ENCODE measurements around the gene ATXN10.

Gene ATXN10

DNA sequence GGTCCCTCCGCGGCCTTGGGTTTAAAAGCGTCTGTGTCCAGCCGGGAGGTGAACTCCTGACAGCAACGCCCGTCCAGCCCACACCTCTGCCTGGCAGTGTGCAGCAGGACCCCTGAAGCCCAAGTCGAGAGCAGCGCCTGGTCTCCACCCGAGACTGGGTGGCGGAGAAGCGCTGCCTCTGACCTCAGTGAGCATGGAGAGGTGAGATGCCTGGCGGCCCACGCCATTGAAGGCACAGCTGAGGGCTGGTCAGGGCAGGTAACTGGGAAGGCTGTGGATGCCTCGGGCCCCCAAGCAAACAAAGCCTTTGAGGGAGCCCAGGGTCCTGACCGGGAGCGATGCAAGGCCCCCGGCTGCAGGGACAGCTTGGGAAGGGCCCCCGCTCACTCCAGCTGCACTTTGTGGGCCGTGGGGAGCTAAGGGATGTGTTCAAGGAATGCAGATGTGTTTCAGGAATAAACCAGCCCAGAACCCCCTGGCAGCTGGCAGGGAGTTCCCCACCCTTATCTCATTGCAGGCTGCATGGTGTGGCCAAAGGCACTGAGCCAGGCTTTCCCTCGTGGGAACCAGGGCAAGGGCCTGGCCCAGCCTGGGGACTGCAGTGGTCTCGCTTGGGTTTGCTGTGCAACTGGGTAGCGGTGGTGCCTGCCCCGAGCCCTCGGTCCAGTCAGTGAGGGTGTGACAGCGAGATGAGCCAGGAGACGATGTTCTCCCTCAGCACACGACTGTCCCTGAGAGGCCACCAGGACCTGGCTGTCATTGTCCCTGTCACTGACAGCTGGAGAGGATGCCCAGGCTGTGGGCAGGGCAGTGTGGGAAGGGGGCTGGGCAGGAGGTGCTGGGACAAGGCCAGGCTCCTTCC, 212.8 kb downstream of the ATXN10 start:
- no peak for DNase-seq (ENCODE audit: extremely low read depth, low read depth)
- TF ChIP-seq, protein P1, sequence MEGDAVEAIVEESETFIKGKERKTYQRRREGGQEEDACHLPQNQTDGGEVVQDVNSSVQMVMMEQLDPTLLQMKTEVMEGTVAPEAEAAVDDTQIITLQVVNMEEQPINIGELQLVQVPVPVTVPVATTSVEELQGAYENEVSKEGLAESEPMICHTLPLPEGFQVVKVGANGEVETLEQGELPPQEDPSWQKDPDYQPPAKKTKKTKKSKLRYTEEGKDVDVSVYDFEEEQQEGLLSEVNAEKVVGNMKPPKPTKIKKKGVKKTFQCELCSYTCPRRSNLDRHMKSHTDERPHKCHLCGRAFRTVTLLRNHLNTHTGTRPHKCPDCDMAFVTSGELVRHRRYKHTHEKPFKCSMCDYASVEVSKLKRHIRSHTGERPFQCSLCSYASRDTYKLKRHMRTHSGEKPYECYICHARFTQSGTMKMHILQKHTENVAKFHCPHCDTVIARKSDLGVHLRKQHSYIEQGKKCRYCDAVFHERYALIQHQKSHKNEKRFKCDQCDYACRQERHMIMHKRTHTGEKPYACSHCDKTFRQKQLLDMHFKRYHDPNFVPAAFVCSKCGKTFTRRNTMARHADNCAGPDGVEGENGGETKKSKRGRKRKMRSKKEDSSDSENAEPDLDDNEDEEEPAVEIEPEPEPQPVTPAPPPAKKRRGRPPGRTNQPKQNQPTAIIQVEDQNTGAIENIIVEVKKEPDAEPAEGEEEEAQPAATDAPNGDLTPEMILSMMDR (IDR thresholded peaks at IDR 0.05; ENCODE audit: low read depth, low read length) = no peak

DNA sequence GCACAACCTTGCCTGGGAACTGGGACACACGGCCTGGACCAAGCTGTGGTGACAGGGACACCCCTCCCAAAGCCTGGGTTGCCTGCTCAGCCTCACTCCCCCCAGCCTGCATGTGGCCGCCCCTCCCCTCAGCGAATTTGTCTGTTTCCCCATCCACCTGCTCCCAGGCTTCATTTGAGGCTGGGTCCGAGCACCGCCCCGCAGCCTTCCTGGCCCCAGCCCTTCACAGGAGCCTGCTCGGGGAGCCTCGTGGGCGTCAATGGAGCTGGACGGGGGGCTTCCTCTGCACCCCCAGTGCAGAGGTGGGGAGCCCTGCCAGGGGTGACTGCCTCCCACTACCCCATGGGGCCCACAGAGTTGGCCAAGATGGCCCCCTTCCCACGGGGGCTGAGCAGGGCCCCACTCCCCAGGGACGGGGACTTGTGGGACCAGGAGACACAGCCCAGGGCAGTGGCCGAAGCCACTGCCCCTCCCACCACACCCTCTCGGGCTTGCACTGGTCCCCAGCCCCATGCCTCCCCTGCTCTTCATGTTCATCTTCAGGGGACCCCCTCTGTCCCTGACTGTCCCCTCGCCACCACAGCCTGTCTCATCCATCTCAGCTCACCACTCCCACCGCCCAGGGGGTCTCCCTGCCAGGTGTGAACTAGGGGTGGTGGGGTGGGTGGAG, 213.7 kb downstream of the ATXN10 start:
- TF ChIP-seq, protein P1 (IDR thresholded peaks at IDR 0.05; ENCODE audit: low read depth, low read length) = no peak

DNA sequence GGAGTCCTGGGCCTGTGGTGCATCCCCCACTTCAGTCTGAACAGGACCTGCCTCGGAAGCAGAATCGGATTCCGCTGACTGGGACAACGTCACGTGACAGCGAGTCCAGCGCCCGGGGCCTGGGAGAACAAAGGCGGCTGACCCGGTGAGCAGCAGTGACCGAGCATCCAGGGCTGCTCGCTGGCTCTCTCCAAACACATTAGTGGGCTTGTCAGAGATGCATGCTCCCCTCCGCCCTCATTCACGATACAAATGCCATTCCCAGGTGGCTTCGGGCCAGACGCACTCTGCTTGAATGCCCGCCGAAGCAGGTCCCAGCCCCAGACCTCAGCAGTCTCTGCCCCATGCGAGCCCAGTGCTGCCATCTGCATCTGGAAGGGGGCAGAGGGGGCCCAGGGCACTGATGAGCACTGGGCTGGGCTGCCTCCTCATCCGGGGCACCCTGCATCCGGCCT, 214.3 kb downstream of the ATXN10 start:
- TF ChIP-seq, protein P1 (IDR thresholded peaks at IDR 0.05; ENCODE audit: low read depth, low read length) = no peak
- no peak for DNase-seq (ENCODE audit: extremely low read depth, low read depth)

More for the DNA sequence above, 213.7 kb downstream of the ATXN10 start:
- no peak for DNase-seq (ENCODE audit: extremely low read depth, low read depth)

DNA sequence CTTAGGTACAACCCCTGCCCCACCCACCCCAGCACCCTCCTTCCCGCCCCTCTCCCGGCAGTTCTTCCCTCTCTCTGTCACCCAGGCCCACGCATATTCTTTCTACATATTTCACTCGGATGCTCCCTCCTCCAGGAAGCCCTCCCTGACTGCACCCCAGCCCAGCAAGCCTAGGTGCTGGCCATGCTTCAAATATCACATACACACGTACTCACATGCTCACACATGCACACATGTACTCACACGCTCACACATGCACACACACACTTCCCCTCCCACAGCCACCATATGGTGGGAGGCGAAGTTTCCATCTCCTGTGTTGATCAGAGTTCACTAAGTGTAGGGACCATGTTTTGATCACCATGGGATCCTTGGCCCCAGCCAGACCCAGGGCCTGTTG, 214.9 kb downstream of the ATXN10 start:
- TF ChIP-seq, protein P1 (IDR thresholded peaks at IDR 0.05; ENCODE audit: low read depth, low read length) = no peak
- no peak for DNase-seq (ENCODE audit: extremely low read depth, low read depth)

DNA sequence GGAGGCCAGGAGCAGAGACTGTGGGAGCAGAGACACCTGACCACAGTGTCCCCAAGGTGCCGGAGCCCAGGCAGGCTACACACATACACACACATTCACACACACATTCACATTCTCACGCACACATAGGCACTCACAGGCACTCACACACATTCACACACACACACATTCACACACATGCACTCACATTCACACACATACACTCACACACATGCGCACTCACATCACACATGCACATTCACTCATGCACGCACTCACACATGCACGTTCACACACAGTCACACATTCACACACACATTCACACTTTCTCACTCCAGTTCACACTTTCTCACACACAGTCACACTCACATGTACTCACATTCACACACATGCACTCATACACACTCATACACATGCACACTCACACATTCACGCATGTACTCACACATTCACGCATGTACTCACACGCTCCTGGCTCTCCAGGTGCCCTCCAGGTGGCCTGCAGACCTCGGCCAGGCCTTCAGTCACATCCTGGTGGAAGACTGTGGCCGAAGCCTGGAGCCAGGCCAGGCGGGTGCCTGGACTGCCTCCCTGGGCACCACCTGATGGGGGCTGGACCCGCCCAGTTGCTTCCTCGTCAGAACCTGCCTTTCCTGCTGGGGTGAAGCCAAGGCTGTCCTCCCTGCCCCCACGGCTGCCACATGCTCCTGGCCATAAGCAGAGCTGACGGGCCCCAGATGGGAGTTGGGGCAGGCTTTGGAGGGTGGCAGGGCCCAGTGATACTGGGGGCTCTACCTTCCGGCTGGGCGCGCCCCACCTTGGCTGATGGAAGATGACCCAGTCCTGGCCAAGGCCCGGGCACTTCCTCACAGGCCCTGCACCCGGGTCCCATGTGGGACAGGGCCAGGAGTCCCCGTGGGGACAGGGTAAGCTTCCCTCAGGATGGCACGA, 215.8 kb downstream of the ATXN10 start:
- DNase-seq (ENCODE audit: extremely low read depth, low read depth) = no peak
- TF ChIP-seq, protein P1 (IDR thresholded peaks at IDR 0.05; ENCODE audit: low read depth, low read length) = no peak

DNA sequence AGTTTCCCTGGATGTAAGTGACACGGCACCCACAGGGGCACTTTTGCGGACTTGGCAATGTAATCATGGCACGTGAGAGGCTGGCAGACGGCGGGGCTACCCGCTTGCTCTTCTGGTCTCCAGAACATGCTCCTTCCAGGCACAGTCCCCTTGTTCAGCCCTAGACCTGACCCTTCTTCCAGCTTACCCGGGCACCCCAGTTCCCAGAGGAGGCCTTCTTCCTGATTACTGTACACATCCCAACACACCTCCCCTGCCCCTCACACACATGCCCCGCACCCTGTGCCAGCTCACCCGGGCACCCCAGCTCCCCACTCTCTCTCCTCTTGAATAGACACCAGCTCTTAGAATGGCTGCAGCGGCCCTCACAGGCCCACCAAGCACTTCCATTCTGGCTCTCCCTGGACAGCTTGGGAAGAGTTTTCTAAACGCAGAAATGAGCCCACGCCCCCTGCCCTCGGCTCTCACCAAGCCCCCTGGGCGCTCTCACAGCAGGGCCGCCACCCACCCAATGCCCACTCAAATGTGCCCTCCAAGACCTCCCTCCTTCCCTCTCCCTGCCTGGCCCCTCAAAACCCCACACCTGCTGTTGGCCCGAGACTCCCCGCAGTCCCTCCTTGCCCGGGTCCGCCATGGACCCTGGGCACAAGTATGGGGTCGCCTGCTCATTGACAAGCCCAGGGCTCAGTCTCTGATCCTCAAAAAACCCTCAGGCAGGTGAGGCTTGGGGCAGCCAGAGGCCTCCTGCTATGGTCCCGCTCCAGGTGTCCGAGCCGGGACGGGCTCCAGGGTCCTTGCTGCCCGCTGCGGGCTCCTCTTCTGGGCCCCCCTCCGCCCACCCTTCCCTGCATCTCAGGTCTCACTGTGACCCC, 216.8 kb downstream of the ATXN10 start:
- TF ChIP-seq, protein P1 (IDR thresholded peaks at IDR 0.05; ENCODE audit: low read depth, low read length) = no peak
- DNase-seq (ENCODE audit: extremely low read depth, low read depth) = no peak

All from AG09319 (cell line).